ENCODE data around the gene C11orf21. TPM values are rescaled to one million over a fixed set of nuclear protein-coding genes. Genes with fewer than 3 reads are reported as not detected.

The C11orf21 gene
- total and polyA plus RNA-seq, 10 of the 15 experiments (the other 5 are each of a cell fraction or from before 2014, with no cell fraction given) = 0.04 to 0.26 (median 0.11) TPM; not detected in 7

- no peaks in the 10 kb centered on the region for H3K9me3 ChIP-seq (replicated peaks; ENCODE audit: control insufficient read depth, insufficient read depth, low read length)
- no peaks in the 10 kb centered on the region for H3K36me3 ChIP-seq (ENCODE audit: control insufficient read depth in 2 of 2, insufficient read depth in 2 of 2, low read length in 1 of 2)
- DNase-seq (ENCODE audit: low read depth, low spot score) = no peak
- H3K4me2 ChIP-seq (ENCODE audit: control insufficient read depth, insufficient read depth) = no peak overlapping the region
- H2AFZ ChIP-seq (ENCODE audit: control insufficient read depth, low read depth, low read length) = no peak overlapping the region
- H3K9ac ChIP-seq (ENCODE audit: control insufficient read depth, insufficient read depth, low read length) = no peak overlapping the region
- 43% methylated on average over 27 of the region's 27 CpGs for WGBS (ENCODE audit: insufficient coverage, insufficient replicate concordance, low lambda C conversion rate, missing lambda C conversion rate)
- H3K4me1 ChIP-seq (ENCODE audit: control insufficient read depth, insufficient read depth, low read length) = no peaks in the 10 kb centered on the region
- no peaks in the 10 kb centered on the region for H3K79me2 ChIP-seq (ENCODE audit: control insufficient read depth, insufficient read depth, low read length)
- CTCF ChIA-PET = interaction anchor here (0.9 to 1.1 kb wide), 2 partner anchors 125 to 127 kb away, joined by 3 read pairs; no protein-coding TSS in a partner anchor
- H3K27me3 ChIP-seq (replicated peaks in 1 of 2; ENCODE audit: control insufficient read depth in 2 of 2, insufficient read depth in 2 of 2, low read length in 1 of 2) = no peaks in the 10 kb centered on the region; a peak in 2 of 4 replicates
- H4K20me1 ChIP-seq (ENCODE audit: control insufficient read depth, insufficient read depth) = no peaks in the 10 kb centered on the region
- H3K4me3 ChIP-seq = no peak overlapping the region
- BruUV-seq (replicated peaks) = no TSS peak
- TF ChIP-seq, protein P1, sequence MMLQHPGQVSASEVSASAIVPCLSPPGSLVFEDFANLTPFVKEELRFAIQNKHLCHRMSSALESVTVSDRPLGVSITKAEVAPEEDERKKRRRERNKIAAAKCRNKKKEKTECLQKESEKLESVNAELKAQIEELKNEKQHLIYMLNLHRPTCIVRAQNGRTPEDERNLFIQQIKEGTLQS (IDR thresholded peaks at IDR 0.05; ENCODE audit: borderline replicate concordance, extremely low read depth, low read depth, low read length) = no peak
- TF ChIP-seq JUND (IDR thresholded peaks at IDR 0.05; ENCODE audit: low read depth, low read length) = no peak
- TF ChIP-seq, protein P2, sequence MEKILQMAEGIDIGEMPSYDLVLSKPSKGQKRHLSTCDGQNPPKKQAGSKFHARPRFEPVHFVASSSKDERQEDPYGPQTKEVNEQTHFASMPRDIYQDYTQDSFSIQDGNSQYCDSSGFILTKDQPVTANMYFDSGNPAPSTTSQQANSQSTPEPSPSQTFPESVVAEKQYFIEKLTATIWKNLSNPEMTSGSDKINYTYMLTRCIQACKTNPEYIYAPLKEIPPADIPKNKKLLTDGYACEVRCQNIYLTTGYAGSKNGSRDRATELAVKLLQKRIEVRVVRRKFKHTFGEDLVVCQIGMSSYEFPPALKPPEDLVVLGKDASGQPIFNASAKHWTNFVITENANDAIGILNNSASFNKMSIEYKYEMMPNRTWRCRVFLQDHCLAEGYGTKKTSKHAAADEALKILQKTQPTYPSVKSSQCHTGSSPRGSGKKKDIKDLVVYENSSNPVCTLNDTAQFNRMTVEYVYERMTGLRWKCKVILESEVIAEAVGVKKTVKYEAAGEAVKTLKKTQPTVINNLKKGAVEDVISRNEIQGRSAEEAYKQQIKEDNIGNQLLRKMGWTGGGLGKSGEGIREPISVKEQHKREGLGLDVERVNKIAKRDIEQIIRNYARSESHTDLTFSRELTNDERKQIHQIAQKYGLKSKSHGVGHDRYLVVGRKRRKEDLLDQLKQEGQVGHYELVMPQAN (conservative IDR thresholded peaks at IDR 0.05) = no peak
- TF ChIP-seq, protein P3, sequence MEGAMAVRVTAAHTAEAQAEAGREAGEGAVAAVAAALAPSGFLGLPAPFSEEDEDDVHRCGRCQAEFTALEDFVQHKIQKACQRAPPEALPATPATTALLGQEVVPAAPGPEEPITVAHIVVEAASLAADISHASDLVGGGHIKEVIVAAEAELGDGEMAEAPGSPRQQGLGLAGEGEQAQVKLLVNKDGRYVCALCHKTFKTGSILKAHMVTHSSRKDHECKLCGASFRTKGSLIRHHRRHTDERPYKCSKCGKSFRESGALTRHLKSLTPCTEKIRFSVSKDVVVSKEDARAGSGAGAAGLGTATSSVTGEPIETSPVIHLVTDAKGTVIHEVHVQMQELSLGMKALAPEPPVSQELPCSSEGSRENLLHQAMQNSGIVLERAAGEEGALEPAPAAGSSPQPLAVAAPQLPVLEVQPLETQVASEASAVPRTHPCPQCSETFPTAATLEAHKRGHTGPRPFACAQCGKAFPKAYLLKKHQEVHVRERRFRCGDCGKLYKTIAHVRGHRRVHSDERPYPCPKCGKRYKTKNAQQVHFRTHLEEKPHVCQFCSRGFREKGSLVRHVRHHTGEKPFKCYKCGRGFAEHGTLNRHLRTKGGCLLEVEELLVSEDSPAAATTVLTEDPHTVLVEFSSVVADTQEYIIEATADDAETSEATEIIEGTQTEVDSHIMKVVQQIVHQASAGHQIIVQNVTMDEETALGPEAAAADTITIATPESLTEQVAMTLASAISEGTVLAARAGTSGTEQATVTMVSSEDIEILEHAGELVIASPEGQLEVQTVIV (IDR thresholded peaks at IDR 0.05; ENCODE audit: borderline replicate concordance, partially characterized antibody) = no peak
- TF ChIP-seq ASH2L (IDR thresholded peaks at IDR 0.05; ENCODE audit: borderline replicate concordance, low read depth) = no peak
- no peak for TF ChIP-seq BMI1 (IDR thresholded peaks at IDR 0.05; ENCODE audit: borderline replicate concordance)
- ATAC-seq = no peak
- SMC1A ChIA-PET (ENCODE audit: uncharacterized antibody, unreplicated experiment) = no interaction called here
- intact Hi-C loops (cut with micrococcal nuclease; ENCODE audit: unreplicated experiment) (no loop called here), in situ Hi-C loops (cut with MboI) (no loop called here)
- POLR2A ChIA-PET = no interaction called here
- RAD21 ChIA-PET (ENCODE audit: unreplicated experiment) = interaction anchor here (1.2 kb wide), 1 partner anchor 11 kb away, joined by 3 read pairs; no protein-coding TSS in a partner anchor
- no peak for FAIRE-seq
- no peak overlapping the region for H3K27ac ChIP-seq (ENCODE audit: control insufficient read depth, insufficient read depth)
Measured at GRCh38 chr11:2293984-2294925, 7.5 kb downstream of the C11orf21 start.
